GM23338 (cell line): ENCODE results near the gene OLFML3. TPM values are rescaled to one million over a fixed set of nuclear protein-coding genes. Genes with fewer than 3 reads are reported as not detected.

Experiments used
- ATAC-seq: fragments of 200-7000 bp; cut with Tn5 transposase; 3 replicates; pipeline ENCODE4 v1.9.1; 2020
- DNase-seq: peaks from one replicate; pipeline ENCODE4 v3.0.0-alpha.2; 2015; ENCODE audit warnings: low spot score
- H2AFZ ChIP-seq: fragments of 200-600 bp; sonication (generic); 2 replicates; pipeline ENCODE4 v1.8.0; 2016; ENCODE audit warnings: antibody characterized with exemption, mild to moderate bottlenecking, moderate library complexity
- H3F3A ChIP-seq: fragments of 200-600 bp; sonication (generic); replicated peaks from 2 replicates; pipeline ENCODE4 v1.8.0; 2017; ENCODE audit warnings: antibody characterized with exemption, mixed run types, low read depth
- H3K27ac ChIP-seq: fragments of 200-600 bp; sonication (generic); 2 replicates; pipeline ENCODE4 v1.6.1; 2016; ENCODE audit warnings: low read depth
- H3K27me3 ChIP-seq: fragments of 200-600 bp; sonication (generic); 2 replicates; pipeline ENCODE4 v1.8.0; 2016; ENCODE audit warnings: mild to moderate bottlenecking, mixed run types, moderate library complexity; ENCODE audit not compliant: insufficient read depth
- H3K36me3 ChIP-seq: fragments of 200-600 bp; sonication (generic); 2 replicates; pipeline ENCODE4 v1.8.0; 2016; ENCODE audit warnings: mild to moderate bottlenecking; ENCODE audit not compliant: insufficient read depth
- H3K4me1 ChIP-seq: fragments of 200-600 bp; sonication (generic); 2 replicates; pipeline ENCODE4 v1.8.0; 2016; ENCODE audit warnings: mild to moderate bottlenecking, moderate library complexity; ENCODE audit not compliant: insufficient read depth
- H3K4me2 ChIP-seq: fragments of 200-600 bp; sonication (generic); 2 replicates; pipeline ENCODE4 v1.7.1; 2017; ENCODE audit warnings: mixed run types
- H3K4me3 ChIP-seq: fragments of 200-600 bp; sonication (generic); 2 replicates; pipeline ENCODE4 v1.6.1; 2016; ENCODE audit warnings: mixed run types
- H3K79me2 ChIP-seq: fragments of 200-600 bp; sonication (generic); replicated peaks from 2 replicates; pipeline ENCODE4 v1.8.0; 2017; ENCODE audit warnings: mild to moderate bottlenecking; ENCODE audit not compliant: insufficient read depth
- H3K9me2 ChIP-seq: fragments of 200-600 bp; sonication (generic); 2 replicates; pipeline ENCODE4 v1.8.0; 2017; ENCODE audit not compliant: insufficient read depth
- H4K20me1 ChIP-seq: fragments of 200-600 bp; sonication (generic); replicated peaks from 2 replicates; pipeline ENCODE4 v1.8.0; 2017; ENCODE audit warnings: mild to moderate bottlenecking; ENCODE audit not compliant: insufficient read depth
- H3K27ac Mint-ChIP-seq: 2 replicates; pipeline ENCODE4 v1.8.0; 2020; ENCODE audit warnings: inconsistent platforms, mild to moderate bottlenecking, moderate library complexity, mixed read lengths
- H3K27me3 Mint-ChIP-seq: 3 replicates; pipeline ENCODE4 v1.8.0; 2022; ENCODE audit warnings: low read depth, mild to moderate bottlenecking, moderate library complexity, mixed read lengths, inconsistent platforms; ENCODE audit not compliant: insufficient read depth, poor library complexity
- H3K36me3 Mint-ChIP-seq: 3 replicates; pipeline ENCODE4 v1.8.0; 2021; ENCODE audit warnings: low read depth, mild to moderate bottlenecking, inconsistent platforms, moderate library complexity, mixed read lengths
- H3K4me1 Mint-ChIP-seq: 3 replicates; pipeline ENCODE4 v1.8.0; 2020; ENCODE audit warnings: mild to moderate bottlenecking, inconsistent platforms, mixed read lengths
- H3K4me3 Mint-ChIP-seq: 3 replicates; pipeline ENCODE4 v1.8.0; 2021; ENCODE audit warnings: moderate library complexity, mild to moderate bottlenecking, inconsistent platforms, mixed read lengths
- H3K9me3 Mint-ChIP-seq: 3 replicates; pipeline ENCODE4 v1.8.0; 2020; ENCODE audit warnings: moderate library complexity, mild to moderate bottlenecking, inconsistent platforms, mixed read lengths
- CREB1 ChIP-seq: fragments of 250-450 bp; sonication (Bioruptor Pico); IDR thresholded peaks from 2 replicates; pipeline ENCODE4 v1.5.0; 2020; ENCODE audit warnings: low read depth, mild to moderate bottlenecking, moderate library complexity
- ETS1 ChIP-seq: IDR thresholded peaks from 2 replicates; pipeline ENCODE4 v1.6.1; 2016; ENCODE audit warnings: antibody characterized with exemption
- EZH2 ChIP-seq: fragments of 200-600 bp; sonication (generic); IDR thresholded peaks from one replicate; pipeline ENCODE4 v1.8.0; 2017; ENCODE audit warnings: antibody characterized with exemption, mild to moderate bottlenecking, low read depth; ENCODE audit not compliant: unreplicated experiment
- NANOG ChIP-seq: IDR thresholded peaks from 2 replicates; pipeline ENCODE4 v1.6.1; 2016; ENCODE audit warnings: antibody characterized with exemption, borderline replicate concordance
- POLR2AphosphoS5 ChIP-seq: IDR thresholded peaks from 2 replicates; pipeline ENCODE4 v1.6.1; 2016; ENCODE audit warnings: antibody characterized with exemption, low read depth
- STAT1 ChIP-seq: IDR thresholded peaks from one replicate; pipeline ENCODE4 v1.6.1; 2016; ENCODE audit warnings: antibody characterized with exemption; ENCODE audit not compliant: unreplicated experiment
- ZNF114 ChIP-seq: fragments of 250-450 bp; sonication (Bioruptor Pico); IDR thresholded peaks from 2 replicates; pipeline ENCODE4 v1.5.0; 2020; ENCODE audit warnings: mild to moderate bottlenecking, moderate library complexity
- ZNF331 ChIP-seq: fragments of 250-450 bp; sonication (Bioruptor Pico); IDR thresholded peaks from 2 replicates; pipeline ENCODE4 v1.5.0; 2020; ENCODE audit warnings: low read depth, mild to moderate bottlenecking, moderate library complexity
- polyA plus RNA-seq: library from polyadenylated mRNA; unstranded; fragments of >200 nt; fragmentation: Nextera tagmentation; extraction: Ambion mirVana; gene quantifications from 2 replicates; pipeline ENCODE4 v1.2.1, GENCODE V29; 2016
- total RNA-seq: library from RNA; depleted of rRNA; stranded (reverse); fragments of >200 nt; shearing (Covaris generic); gene quantifications from 2 replicates; pipeline ENCODE4 v1.2.3, GENCODE V29; 2014
- TF ChIP-seq, protein P1 (sequence below), 2 experiments: fragments of 200-600 bp in 1 of 2; sonication (generic) in 1 of 2; conservative IDR thresholded peaks; 2 replicates each; pipeline versions ENCODE4 v1.5.1 to v1.6.1; 2016 to 2017; ENCODE audit warnings: antibody characterized with exemption in 2 of 2, low read depth in 2 of 2, mild to moderate bottlenecking in 2 of 2, moderate library complexity in 1 of 2
- TF ChIP-seq, protein P2 (sequence below): IDR thresholded peaks from one replicate; pipeline ENCODE4 v1.6.1; 2018; ENCODE audit warnings: antibody characterized with exemption; ENCODE audit not compliant: unreplicated experiment

The OLFML3 gene
- total and polyA plus RNA-seq, 2 experiments from 2014 or later, result 42.8 to 69.9 TPM

DNA sequence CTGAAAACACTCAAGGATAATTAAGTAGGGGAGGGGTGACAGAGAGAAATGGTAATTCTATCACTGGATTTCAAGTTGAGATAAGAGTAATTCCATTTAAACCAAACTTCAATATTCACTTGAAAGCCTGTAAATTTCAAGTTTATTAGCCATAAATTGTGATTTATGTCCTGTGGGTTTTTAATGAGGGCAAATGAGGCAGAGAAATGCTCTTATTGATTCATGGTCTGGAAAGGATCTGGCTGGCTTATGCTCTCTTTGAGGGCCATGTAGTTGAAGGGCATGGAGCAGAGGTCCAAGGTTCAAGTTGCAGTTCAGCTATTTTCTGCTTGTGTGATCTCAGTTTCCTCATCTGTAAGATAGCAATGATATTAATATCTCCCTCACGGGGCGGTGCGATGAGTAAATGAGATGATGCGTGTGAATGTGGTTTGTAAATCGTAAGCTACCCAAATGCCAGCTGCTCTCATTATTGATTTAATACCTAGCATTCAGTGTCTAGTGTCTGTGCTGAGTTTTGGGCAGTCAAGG is 12.3 kb downstream of the OLFML3 start (continued):
- TF ChIP-seq, protein P1, sequence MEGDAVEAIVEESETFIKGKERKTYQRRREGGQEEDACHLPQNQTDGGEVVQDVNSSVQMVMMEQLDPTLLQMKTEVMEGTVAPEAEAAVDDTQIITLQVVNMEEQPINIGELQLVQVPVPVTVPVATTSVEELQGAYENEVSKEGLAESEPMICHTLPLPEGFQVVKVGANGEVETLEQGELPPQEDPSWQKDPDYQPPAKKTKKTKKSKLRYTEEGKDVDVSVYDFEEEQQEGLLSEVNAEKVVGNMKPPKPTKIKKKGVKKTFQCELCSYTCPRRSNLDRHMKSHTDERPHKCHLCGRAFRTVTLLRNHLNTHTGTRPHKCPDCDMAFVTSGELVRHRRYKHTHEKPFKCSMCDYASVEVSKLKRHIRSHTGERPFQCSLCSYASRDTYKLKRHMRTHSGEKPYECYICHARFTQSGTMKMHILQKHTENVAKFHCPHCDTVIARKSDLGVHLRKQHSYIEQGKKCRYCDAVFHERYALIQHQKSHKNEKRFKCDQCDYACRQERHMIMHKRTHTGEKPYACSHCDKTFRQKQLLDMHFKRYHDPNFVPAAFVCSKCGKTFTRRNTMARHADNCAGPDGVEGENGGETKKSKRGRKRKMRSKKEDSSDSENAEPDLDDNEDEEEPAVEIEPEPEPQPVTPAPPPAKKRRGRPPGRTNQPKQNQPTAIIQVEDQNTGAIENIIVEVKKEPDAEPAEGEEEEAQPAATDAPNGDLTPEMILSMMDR (conservative IDR thresholded peaks at IDR 0.05; ENCODE audit: low read depth in 2 of 2), result no peak
- TF ChIP-seq ZNF331, result no peak
- no peak for TF ChIP-seq STAT1

DNA sequence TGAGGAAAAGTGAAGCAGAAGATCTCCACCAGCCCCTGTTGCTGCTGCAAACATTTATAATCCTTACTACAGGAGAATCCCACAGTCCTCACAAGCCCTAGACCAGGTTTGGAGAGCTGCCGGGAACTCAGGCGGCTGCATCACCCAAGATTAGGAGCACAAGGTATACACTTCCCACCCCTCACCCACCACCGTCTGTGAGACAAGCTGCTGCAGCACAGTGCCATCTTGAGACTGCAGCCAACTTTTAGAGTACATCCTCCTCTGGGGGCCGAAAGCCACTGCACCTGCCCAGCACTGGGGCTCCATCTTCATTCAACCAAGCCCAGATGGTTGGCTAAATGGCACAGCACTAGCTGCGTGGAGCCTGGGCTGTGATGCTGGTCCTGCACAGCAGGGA is 13.8 kb downstream of the OLFML3 start:
- no peak overlapping the region for H3K27ac Mint-ChIP-seq
- H3K27ac ChIP-seq, result no peak overlapping the region
- ATAC-seq, result no peak
- H3K79me2 ChIP-seq, result no peaks in the 10 kb centered on the region
- H3K36me3 ChIP-seq, result peaks cover 17% of the 10 kb centered on the region
- peaks cover 3% of the 10 kb centered on the region; the same call in 2 of the 3 replicates for H3K4me1 Mint-ChIP-seq
- no peak for DNase-seq
- no peaks in the 10 kb centered on the region for H4K20me1 ChIP-seq
- 0 out of 2 replicates have a peak, but pooled peaks cover 4% of the 10 kb centered on the region for H3K4me1 ChIP-seq
- no peak overlapping the region for H3K4me2 ChIP-seq
- H3K4me3 Mint-ChIP-seq, result no peak overlapping the region
- H3K4me3 ChIP-seq, result no peak overlapping the region
- peaks cover 1% of the 10 kb centered on the region for H3K27me3 Mint-ChIP-seq
- no peaks in the 10 kb centered on the region for H3K27me3 ChIP-seq
- H3K9me2 ChIP-seq, result 0 out of 2 replicates have a peak, but pooled peaks cover 13% of the 10 kb centered on the region
- peaks cover 22% of the 10 kb centered on the region for H3K9me3 Mint-ChIP-seq
- H3F3A ChIP-seq, result no peaks in the 10 kb centered on the region
- peaks cover 15% of the 10 kb centered on the region for H3K36me3 Mint-ChIP-seq
- peak overlapping the region; percentile 52; the same call in 1 of the 2 replicates for H2AFZ ChIP-seq
- no peak for TF ChIP-seq ZNF331
- TF ChIP-seq, protein P1 (conservative IDR thresholded peaks at IDR 0.05; ENCODE audit: low read depth in 2 of 2), result no peak
- no peak for TF ChIP-seq EZH2
- no peak for TF ChIP-seq ETS1
- TF ChIP-seq ZNF114 (CRISPR knock-in tag), result no peak
- TF ChIP-seq, protein P2, sequence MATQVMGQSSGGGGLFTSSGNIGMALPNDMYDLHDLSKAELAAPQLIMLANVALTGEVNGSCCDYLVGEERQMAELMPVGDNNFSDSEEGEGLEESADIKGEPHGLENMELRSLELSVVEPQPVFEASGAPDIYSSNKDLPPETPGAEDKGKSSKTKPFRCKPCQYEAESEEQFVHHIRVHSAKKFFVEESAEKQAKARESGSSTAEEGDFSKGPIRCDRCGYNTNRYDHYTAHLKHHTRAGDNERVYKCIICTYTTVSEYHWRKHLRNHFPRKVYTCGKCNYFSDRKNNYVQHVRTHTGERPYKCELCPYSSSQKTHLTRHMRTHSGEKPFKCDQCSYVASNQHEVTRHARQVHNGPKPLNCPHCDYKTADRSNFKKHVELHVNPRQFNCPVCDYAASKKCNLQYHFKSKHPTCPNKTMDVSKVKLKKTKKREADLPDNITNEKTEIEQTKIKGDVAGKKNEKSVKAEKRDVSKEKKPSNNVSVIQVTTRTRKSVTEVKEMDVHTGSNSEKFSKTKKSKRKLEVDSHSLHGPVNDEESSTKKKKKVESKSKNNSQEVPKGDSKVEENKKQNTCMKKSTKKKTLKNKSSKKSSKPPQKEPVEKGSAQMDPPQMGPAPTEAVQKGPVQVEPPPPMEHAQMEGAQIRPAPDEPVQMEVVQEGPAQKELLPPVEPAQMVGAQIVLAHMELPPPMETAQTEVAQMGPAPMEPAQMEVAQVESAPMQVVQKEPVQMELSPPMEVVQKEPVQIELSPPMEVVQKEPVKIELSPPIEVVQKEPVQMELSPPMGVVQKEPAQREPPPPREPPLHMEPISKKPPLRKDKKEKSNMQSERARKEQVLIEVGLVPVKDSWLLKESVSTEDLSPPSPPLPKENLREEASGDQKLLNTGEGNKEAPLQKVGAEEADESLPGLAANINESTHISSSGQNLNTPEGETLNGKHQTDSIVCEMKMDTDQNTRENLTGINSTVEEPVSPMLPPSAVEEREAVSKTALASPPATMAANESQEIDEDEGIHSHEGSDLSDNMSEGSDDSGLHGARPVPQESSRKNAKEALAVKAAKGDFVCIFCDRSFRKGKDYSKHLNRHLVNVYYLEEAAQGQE, result no peak
- no peak for TF ChIP-seq NANOG
- no peak for TF ChIP-seq POLR2AphosphoS5
- no peak for TF ChIP-seq CREB1 (CRISPR knock-in tag)
